Natural killer cell (primary cell): ENCODE data around the gene UPP2. TPM values are rescaled to one million over a fixed set of nuclear protein-coding genes. Genes with fewer than 3 reads are reported as not detected.

Source experiments
- ATAC-seq, 3 donors: fragments of 150-1000 bp in 2 of 3; fragments of 200-7000 bp in 1 of 3; cut with Tn5 transposase; 1 replicate in 1 of 3; 2 replicates in 2 of 3; pipeline ENCODE4 v1.10.0; 2021; ENCODE audit warnings: mild to moderate bottlenecking in 2 of 3, moderate library complexity in 2 of 3
- DNase-seq, 2 donors: peaks; one replicate each; pipeline versions ENCODE4 v3.0.0 to v3.0.0-alpha.2; 2013 to 2021; ENCODE audit warnings: mixed read lengths in 1 of 2
- H3K27ac ChIP-seq: one replicate; pipeline ENCODE4 v1.5.1; 2013; ENCODE audit warnings: mild to moderate bottlenecking, low read length
- H3K27me3 ChIP-seq: one replicate; pipeline ENCODE4 v1.6.1; 2013; ENCODE audit warnings: low read length; ENCODE audit not compliant: control insufficient read depth, insufficient read depth
- H3K36me3 ChIP-seq: one replicate; pipeline ENCODE4 v1.6.1; 2013; ENCODE audit warnings: low read length; ENCODE audit not compliant: control insufficient read depth, insufficient read depth
- H3K4me1 ChIP-seq: one replicate; pipeline ENCODE4 v1.6.1; 2013; ENCODE audit warnings: low read length; ENCODE audit not compliant: control insufficient read depth, insufficient read depth
- H3K4me3 ChIP-seq: one replicate; pipeline ENCODE4 v1.5.1; 2013; ENCODE audit warnings: low read length
- H3K9me3 ChIP-seq: one replicate; pipeline ENCODE4 v1.6.1; 2013; ENCODE audit warnings: low read length; ENCODE audit not compliant: control insufficient read depth, insufficient read depth
- H3K27ac Mint-ChIP-seq, 2 donors: one replicate each; pipeline ENCODE4 v1.8.0; 2022; ENCODE audit warnings: mild to moderate bottlenecking in 2 of 2, mixed read lengths in 2 of 2, moderate library complexity in 1 of 2
- H3K27me3 Mint-ChIP-seq, 2 donors: one replicate each; pipeline ENCODE4 v1.8.0; 2022; ENCODE audit warnings: low read depth in 2 of 2, mixed read lengths in 2 of 2
- H3K36me3 Mint-ChIP-seq: one replicate; pipeline ENCODE4 v1.8.0; 2022; ENCODE audit warnings: mixed read lengths
- H3K4me1 Mint-ChIP-seq, 2 donors: one replicate each; pipeline ENCODE4 v1.8.0; 2022; ENCODE audit warnings: mixed read lengths in 2 of 2
- H3K4me3 Mint-ChIP-seq: one replicate; pipeline ENCODE4 v1.8.0; 2022; ENCODE audit warnings: mild to moderate bottlenecking, moderate library complexity, mixed read lengths
- H3K9me3 Mint-ChIP-seq, 2 donors: one replicate each; pipeline ENCODE4 v1.8.0; 2022; ENCODE audit warnings: mixed read lengths in 2 of 2
- WGBS: methylation state at CpG from one replicate; pipeline ENCODE4 v1.1.7; 2013; ENCODE audit warnings: missing lambda C conversion rate; ENCODE audit not compliant: insufficient coverage; 5-methylcytosine and 5-hydroxymethylcytosine counted together
- intact Hi-C: fragments of 100-400 bp; cut with micrococcal nuclease; formaldehyde crosslinking; loops from one replicate; pipeline ENCODE4 v1.14.2; 2022
- total RNA-seq, 4 donors: library from RNA; stranded (reverse); fragments of 120-200 nt in 1 of 4; gene quantifications; one replicate each; pipeline versions ENCODE4 v1.2.3 to v1.2.4, GENCODE V29; 2013 to 2022
- TF ChIP-seq, protein P1 (sequence below): fragments of 200-600 bp; IDR thresholded peaks from one replicate; pipeline ENCODE4 v1.8.0; 2022; ENCODE audit warnings: antibody characterized with exemption

Gene UPP2
- total RNA-seq, 3 donors from 2014 or later (not counting 1 experiment from before 2014, with no cell fraction given), result not detected

DNA sequence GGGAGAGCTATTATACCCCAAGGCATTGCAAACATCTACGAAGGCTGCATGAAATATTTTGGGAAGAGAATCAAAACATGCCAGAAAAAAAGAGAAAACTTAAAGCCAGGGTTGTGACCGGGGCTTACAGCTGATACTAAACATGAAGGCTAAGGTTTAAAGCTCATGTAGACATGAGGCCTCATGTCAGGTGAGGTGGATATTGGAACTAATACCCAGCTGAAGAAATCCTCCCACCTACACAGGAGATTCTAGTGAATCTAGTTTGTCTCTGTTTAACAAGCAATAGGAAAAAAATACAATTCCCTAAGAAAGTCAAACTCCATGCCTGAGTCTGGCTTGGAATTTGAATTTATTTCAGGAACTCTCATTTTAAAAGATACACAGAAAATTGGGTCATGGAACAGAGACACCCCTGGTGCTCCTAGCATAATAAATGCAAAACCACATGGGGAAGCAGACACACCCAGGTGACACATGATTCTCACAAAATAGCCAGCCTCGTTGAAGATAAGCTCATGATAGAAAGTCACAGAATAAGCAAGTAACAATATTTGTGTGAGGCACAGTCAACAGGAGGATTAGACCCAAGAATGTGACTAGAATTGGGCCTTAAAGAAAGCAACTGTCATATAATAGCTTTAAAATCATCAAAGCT, 42.2 kb downstream of the UPP2 start:
- no peaks in the 10 kb centered on the region for H3K4me1 ChIP-seq
- TF ChIP-seq, protein P1, sequence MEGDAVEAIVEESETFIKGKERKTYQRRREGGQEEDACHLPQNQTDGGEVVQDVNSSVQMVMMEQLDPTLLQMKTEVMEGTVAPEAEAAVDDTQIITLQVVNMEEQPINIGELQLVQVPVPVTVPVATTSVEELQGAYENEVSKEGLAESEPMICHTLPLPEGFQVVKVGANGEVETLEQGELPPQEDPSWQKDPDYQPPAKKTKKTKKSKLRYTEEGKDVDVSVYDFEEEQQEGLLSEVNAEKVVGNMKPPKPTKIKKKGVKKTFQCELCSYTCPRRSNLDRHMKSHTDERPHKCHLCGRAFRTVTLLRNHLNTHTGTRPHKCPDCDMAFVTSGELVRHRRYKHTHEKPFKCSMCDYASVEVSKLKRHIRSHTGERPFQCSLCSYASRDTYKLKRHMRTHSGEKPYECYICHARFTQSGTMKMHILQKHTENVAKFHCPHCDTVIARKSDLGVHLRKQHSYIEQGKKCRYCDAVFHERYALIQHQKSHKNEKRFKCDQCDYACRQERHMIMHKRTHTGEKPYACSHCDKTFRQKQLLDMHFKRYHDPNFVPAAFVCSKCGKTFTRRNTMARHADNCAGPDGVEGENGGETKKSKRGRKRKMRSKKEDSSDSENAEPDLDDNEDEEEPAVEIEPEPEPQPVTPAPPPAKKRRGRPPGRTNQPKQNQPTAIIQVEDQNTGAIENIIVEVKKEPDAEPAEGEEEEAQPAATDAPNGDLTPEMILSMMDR, result no peak
- Mint-ChIP-seq H3K27ac (no peak overlapping the region), H3K36me3 (no peaks in the 10 kb centered on the region), H3K27me3 (peaks cover 0 to 3% of the 10 kb centered on the region in 2 donors), H3K4me1 (no peaks in the 10 kb centered on the region), H3K9me3 (peaks cover 6 to 10% of the 10 kb centered on the region in 2 donors), H3K4me3 (no peak overlapping the region)
- no peak for ATAC-seq
- H3K27ac ChIP-seq, result no peak overlapping the region
- no peaks in the 10 kb centered on the region for H3K27me3 ChIP-seq
- no peaks in the 10 kb centered on the region for H3K9me3 ChIP-seq
- no peaks in the 10 kb centered on the region for H3K36me3 ChIP-seq
- no peak for DNase-seq
- 59% methylated on average over 3 of the region's 3 CpGs for WGBS
- intact Hi-C loops, result no loop called here
- no peak overlapping the region for H3K4me3 ChIP-seq

DNA sequence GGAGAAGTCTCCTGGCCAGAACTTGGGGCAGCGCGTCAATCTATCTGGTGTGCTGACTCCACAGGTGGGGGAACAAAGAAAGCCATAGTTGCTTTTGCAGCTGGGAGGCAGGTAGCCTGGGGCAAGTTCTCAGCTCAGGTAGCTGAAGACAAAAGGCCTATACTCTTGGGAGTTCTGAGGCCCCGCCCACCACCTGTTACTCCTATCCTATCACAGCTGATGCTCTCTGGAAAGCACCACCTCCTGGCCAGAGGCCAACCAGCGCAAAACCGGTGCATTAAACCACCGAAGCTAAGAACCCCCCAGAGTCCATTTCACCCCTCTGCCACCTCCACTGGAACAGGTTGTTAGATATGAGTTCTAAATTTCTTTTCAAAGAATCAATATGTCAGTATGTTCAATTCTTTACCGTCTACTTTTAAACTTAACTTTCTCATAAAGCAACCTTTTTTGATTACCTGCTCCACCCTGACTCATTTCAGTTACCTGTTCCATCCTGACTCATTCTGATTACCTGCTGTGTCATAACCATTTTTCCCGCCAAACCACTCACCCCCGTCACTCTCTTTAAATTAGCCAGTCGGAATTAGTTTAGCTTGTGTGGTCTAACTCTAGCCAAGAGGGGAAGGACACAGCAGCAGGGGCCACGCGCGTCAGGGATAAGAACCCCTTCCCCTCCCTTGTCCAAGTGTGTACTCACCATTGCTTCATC, 43.4 kb downstream of the UPP2 start:
- no peak overlapping the region for H3K27ac Mint-ChIP-seq
- no peaks in the 10 kb centered on the region for H3K4me1 Mint-ChIP-seq
- ATAC-seq (no peak), DNase-seq (no peak)
- intact Hi-C loops, result no loop called here
- no peak overlapping the region for H3K4me3 ChIP-seq
- TF ChIP-seq, protein P1, result no peak
- no peaks in the 10 kb centered on the region for H3K27me3 ChIP-seq
- no peaks in the 10 kb centered on the region for H3K36me3 Mint-ChIP-seq
- 92% methylated on average over 11 of the region's 13 CpGs for WGBS
- H3K27me3 Mint-ChIP-seq, result peaks cover 0 to 3% of the 10 kb centered on the region in 2 donors
- no peak overlapping the region for H3K4me3 Mint-ChIP-seq
- H3K4me1 ChIP-seq, result no peaks in the 10 kb centered on the region
- H3K27ac ChIP-seq, result no peak overlapping the region
- H3K36me3 ChIP-seq, result no peaks in the 10 kb centered on the region
- peaks cover 6 to 10% of the 10 kb centered on the region in 2 donors for H3K9me3 Mint-ChIP-seq
- H3K9me3 ChIP-seq, result no peaks in the 10 kb centered on the region

DNA sequence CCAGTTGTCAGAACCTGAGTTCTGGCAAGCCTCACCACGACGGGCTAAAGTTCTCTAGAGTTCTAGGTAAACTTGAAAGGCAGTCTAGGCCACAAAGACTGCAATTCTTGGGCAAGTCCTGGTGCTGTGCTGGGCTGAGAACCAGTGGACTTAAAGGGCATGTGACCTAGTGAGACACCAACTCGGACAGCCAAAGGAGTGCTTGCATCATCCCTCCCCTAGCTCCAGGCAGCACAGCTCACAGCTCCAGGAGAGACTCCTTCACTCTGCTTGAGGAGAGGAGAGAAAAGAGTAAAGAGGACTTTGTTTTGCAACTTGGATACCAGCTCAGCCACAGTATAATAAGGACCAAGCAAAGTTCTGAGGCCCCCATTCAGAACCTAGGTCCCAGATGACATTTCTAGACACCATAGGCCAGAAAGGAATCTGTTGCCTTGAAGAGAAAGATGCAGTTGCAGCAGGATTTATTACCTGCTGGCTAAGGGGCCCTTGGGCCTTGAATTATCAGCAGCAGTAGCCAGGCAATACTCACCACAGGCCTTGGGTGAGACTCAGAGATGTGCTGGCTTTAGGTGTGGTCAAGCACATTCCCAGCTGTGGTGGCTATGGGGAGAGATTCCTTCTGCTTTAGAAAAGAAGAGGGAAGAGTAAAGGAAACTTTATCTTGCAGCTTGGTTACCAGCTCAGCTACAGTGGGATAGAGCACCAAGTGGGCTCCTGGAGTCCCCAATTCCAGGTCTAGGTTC, 51.8 kb downstream of the UPP2 start:
- H3K4me1 ChIP-seq, result no peaks in the 10 kb centered on the region
- H3K9me3 Mint-ChIP-seq, result peaks cover 0 to 2% of the 10 kb centered on the region in 2 donors
- intact Hi-C loops, result no loop called here
- H3K4me3 ChIP-seq, result no peak overlapping the region
- WGBS, result 90% methylated on average over 2 of the region's 3 CpGs
- H3K27ac Mint-ChIP-seq, result no peak overlapping the region
- no peaks in the 10 kb centered on the region for H3K36me3 ChIP-seq
- DNase-seq (no peak), ATAC-seq (no peak)
- H3K36me3 Mint-ChIP-seq, result no peaks in the 10 kb centered on the region
- TF ChIP-seq, protein P1, result no peak
- no peak overlapping the region for H3K27ac ChIP-seq
- no peaks in the 10 kb centered on the region for H3K27me3 ChIP-seq
- H3K27me3 Mint-ChIP-seq, result no peaks in the 10 kb centered on the region
- H3K4me1 Mint-ChIP-seq, result no peaks in the 10 kb centered on the region
- H3K4me3 Mint-ChIP-seq, result no peak overlapping the region
- H3K9me3 ChIP-seq, result no peaks in the 10 kb centered on the region
